Endodermal cell (in vitro differentiated cells): ENCODE measurements around the gene HELQ. TPM values are rescaled to one million over a fixed set of nuclear protein-coding genes. Genes with fewer than 3 reads are reported as not detected.

ENCODE experiments used
- DNase-seq: peaks from one replicate; pipeline ENCODE4 v3.0.0-alpha.2; 2017
- H3K27ac ChIP-seq: 2 replicates; pipeline ENCODE4 v1.5.1; 2013; ENCODE audit warnings: mild to moderate bottlenecking, low read depth, low read length, moderate library complexity
- H3K27me3 ChIP-seq: 2 replicates; pipeline ENCODE4 v1.6.1; 2013; ENCODE audit warnings: mild to moderate bottlenecking, low read length, moderate library complexity; ENCODE audit not compliant: insufficient read depth, control insufficient read depth, poor library complexity, severe bottlenecking
- H3K36me3 ChIP-seq: 2 replicates; pipeline ENCODE4 v1.7.0; 2013; ENCODE audit warnings: mild to moderate bottlenecking, low read length, moderate library complexity; ENCODE audit not compliant: control insufficient read depth, insufficient read depth
- H3K4me1 ChIP-seq: one replicate; pipeline ENCODE4 v1.7.0; 2013; ENCODE audit warnings: low read length; ENCODE audit not compliant: control insufficient read depth, insufficient read depth
- H3K4me3 ChIP-seq: 2 replicates; pipeline ENCODE4 v1.5.1; 2013; ENCODE audit warnings: mild to moderate bottlenecking, low read length, moderate library complexity
- H3K9ac ChIP-seq: 2 replicates; pipeline ENCODE4 v1.6.1; 2013; ENCODE audit warnings: mild to moderate bottlenecking, low read length, moderate library complexity; ENCODE audit not compliant: poor library complexity, severe bottlenecking; ENCODE audit errors: extremely low read depth
- H3K9me3 ChIP-seq: 2 replicates; pipeline ENCODE4 v1.6.1; 2013; ENCODE audit warnings: mild to moderate bottlenecking, low read length, moderate library complexity; ENCODE audit not compliant: control insufficient read depth
- H3K27ac Mint-ChIP-seq: 2 replicates; pipeline ENCODE4 v1.8.0; 2020; ENCODE audit warnings: mixed read lengths
- H3K27me3 Mint-ChIP-seq: 2 replicates; pipeline ENCODE4 v1.8.0; 2021; ENCODE audit warnings: mild to moderate bottlenecking, mixed read lengths; ENCODE audit not compliant: insufficient read depth
- H3K36me3 Mint-ChIP-seq: 2 replicates; pipeline ENCODE4 v1.8.0; 2020; ENCODE audit warnings: low read depth, mixed read lengths
- H3K4me1 Mint-ChIP-seq: 2 replicates; pipeline ENCODE4 v1.8.0; 2020; ENCODE audit warnings: mixed read lengths
- H3K4me3 Mint-ChIP-seq: 2 replicates; pipeline ENCODE4 v1.8.0; 2020; ENCODE audit warnings: mild to moderate bottlenecking, moderate library complexity, mixed read lengths
- H3K9me3 Mint-ChIP-seq: 2 replicates; pipeline ENCODE4 v1.8.0; 2020; ENCODE audit warnings: mild to moderate bottlenecking, mixed read lengths
- WGBS, 2 experiments: methylation state at CpG; one replicate each; pipeline versions ENCODE4 v1.1.5 to v1.1.7; 2013; ENCODE audit warnings: missing lambda C conversion rate in 2 of 2, mixed read lengths in 1 of 2; ENCODE audit not compliant: insufficient coverage in 1 of 2, insufficient read length in 1 of 2; 5-methylcytosine and 5-hydroxymethylcytosine counted together
- total RNA-seq, 2 donors: library from RNA; stranded (reverse); fragmentation: NEBNext Ultra II Directional in 1 of 2; extraction: Animal tissue kit (Norgen Biotek cat#: 25700) in 1 of 2; gene quantifications; 2 replicates in 1 of 2; 3 replicates in 1 of 2; pipeline ENCODE4 v1.2.1, GENCODE V29; 2021
- TF ChIP-seq, protein P1 (sequence below): fragments of 200-600 bp; sonication (generic); conservative IDR thresholded peaks from 2 replicates; pipeline ENCODE4 v1.5.0; 2021; ENCODE audit warnings: antibody characterized with exemption, mild to moderate bottlenecking

Gene HELQ
- total RNA-seq, 2 donors from 2014 or later, result 13.8 to 14.5 TPM

GRCh38 chr4:83389037-83389720 lies 66.4 kb downstream of the HELQ start:
- no peaks in the 10 kb centered on the region for H3K36me3 Mint-ChIP-seq
- Histone ChIP-seq H3K4me1 (no peaks in the 10 kb centered on the region), H3K9ac (no peak overlapping the region), H3K36me3 (no peaks in the 10 kb centered on the region), H3K4me3 (no peak overlapping the region), H3K27ac (no peak overlapping the region), H3K27me3 (no peaks in the 10 kb centered on the region), H3K9me3 (no peaks in the 10 kb centered on the region)
- TF ChIP-seq, protein P1, sequence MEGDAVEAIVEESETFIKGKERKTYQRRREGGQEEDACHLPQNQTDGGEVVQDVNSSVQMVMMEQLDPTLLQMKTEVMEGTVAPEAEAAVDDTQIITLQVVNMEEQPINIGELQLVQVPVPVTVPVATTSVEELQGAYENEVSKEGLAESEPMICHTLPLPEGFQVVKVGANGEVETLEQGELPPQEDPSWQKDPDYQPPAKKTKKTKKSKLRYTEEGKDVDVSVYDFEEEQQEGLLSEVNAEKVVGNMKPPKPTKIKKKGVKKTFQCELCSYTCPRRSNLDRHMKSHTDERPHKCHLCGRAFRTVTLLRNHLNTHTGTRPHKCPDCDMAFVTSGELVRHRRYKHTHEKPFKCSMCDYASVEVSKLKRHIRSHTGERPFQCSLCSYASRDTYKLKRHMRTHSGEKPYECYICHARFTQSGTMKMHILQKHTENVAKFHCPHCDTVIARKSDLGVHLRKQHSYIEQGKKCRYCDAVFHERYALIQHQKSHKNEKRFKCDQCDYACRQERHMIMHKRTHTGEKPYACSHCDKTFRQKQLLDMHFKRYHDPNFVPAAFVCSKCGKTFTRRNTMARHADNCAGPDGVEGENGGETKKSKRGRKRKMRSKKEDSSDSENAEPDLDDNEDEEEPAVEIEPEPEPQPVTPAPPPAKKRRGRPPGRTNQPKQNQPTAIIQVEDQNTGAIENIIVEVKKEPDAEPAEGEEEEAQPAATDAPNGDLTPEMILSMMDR, result no peak
- H3K27ac Mint-ChIP-seq, result no peak overlapping the region
- DNase-seq, result no peak
- H3K9me3 Mint-ChIP-seq, result no peaks in the 10 kb centered on the region
- H3K4me3 Mint-ChIP-seq, result no peak overlapping the region
- H3K27me3 Mint-ChIP-seq, result peaks cover 82% of the 10 kb centered on the region
- WGBS, 2 experiments, result 88 to 98% methylated on average over 7 to 8 of the region's 8 CpGs
- H3K4me1 Mint-ChIP-seq, result peaks cover 9% of the 10 kb centered on the region

DNA sequence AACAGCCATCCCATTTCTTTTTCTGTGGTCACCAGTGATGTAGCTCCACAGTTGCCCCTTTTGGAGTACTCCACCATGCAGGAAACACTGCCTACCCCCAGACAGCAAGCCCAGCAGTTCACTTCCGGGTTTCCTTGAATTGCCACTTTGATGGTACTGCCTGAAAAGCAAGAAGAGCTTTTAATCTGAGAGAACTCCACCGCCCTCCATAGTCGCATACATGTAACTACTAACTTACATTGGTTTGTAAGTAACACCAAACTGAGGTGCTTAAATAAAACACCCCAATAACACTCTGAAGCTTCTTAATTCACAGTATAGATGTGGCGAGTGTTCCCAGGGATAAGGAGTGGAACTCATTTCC lies 67.3 kb downstream of the HELQ start:
- H3K4me3 Mint-ChIP-seq, result no peak overlapping the region
- Histone ChIP-seq H3K27me3 (no peaks in the 10 kb centered on the region), H3K9me3 (no peaks in the 10 kb centered on the region), H3K27ac (no peak overlapping the region), H3K4me3 (no peak overlapping the region), H3K4me1 (no peaks in the 10 kb centered on the region), H3K9ac (no peak overlapping the region), H3K36me3 (no peaks in the 10 kb centered on the region)
- H3K4me1 Mint-ChIP-seq, result peaks cover 9% of the 10 kb centered on the region
- TF ChIP-seq, protein P1, result peak; percentile 30
- H3K36me3 Mint-ChIP-seq, result no peaks in the 10 kb centered on the region
- H3K27ac Mint-ChIP-seq, result no peak overlapping the region
- 88 to 100% methylated on average over 2 to 4 of the region's 4 CpGs for WGBS, 2 experiments
- H3K9me3 Mint-ChIP-seq, result no peaks in the 10 kb centered on the region
- H3K27me3 Mint-ChIP-seq, result peaks cover 76% of the 10 kb centered on the region
- peak; percentile 43 for DNase-seq

DNA sequence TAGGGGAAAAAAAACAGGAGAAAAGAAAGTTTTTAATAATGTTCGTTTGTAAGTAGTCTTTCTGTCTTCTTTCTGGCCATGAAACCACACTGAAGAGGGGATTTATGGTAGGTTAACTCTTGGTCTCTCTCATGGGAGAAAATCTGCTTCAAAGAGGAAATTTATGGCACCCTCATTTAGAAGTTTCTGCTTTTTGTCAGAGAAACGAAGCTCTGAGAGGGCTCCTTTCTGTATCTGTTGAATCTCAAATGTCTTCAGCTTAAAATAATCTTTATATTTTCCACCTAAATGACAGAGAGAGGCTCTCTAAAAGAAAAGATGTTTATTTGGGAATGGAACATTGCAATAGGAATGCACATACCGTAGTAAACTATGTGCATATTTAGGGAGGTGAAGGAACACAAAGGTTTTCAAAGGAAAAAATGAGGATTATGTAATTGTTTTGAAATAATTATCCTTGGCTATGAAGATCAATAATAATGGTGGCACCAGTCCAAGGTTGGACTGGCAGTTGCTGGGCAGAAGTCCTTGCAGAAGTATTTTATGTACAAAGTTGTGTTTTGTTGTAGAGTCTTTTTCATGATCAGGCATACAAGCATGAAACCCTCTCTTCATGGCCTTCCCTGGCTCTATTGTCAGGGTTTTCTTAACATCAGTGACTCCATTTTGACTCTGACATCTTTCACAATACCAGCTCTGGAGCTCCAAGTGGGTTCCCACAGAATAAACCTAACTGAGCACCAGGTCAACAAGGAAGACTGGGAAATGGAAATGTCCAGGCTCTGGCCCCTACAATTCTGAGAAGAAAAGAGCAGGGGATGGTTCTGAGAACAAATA lies 67.9 kb downstream of the HELQ start:
- 74 to 85% methylated on average over 3 of the region's 3 CpGs for WGBS, 2 experiments
- Histone ChIP-seq H3K36me3 (no peaks in the 10 kb centered on the region), H3K9me3 (peaks cover 1% of the 10 kb centered on the region), H3K4me1 (no peaks in the 10 kb centered on the region), H3K27ac (no peak overlapping the region), H3K27me3 (no peaks in the 10 kb centered on the region), H3K4me3 (no peak overlapping the region), H3K9ac (no peak overlapping the region)
- Mint-ChIP-seq H3K9me3 (no peaks in the 10 kb centered on the region), H3K4me3 (no peak overlapping the region), H3K4me1 (peaks cover 9% of the 10 kb centered on the region), H3K27ac (no peak overlapping the region), H3K36me3 (no peaks in the 10 kb centered on the region), H3K27me3 (peaks cover 70% of the 10 kb centered on the region)
- no peak for DNase-seq
- TF ChIP-seq, protein P1, result no peak
